Mesenchymal stem cell (in vitro differentiated cells and primary cell): ENCODE results near the gene SLF2.
A peak's percentile ranks its signal among the peaks of the same experiment; 100 is the strongest.

Experiments used
- DNase-seq: peaks from one replicate; pipeline ENCODE4 v3.0.0-alpha.2; 2013
- H2AFZ ChIP-seq: one replicate; pipeline ENCODE4 v1.6.1; 2013; ENCODE audit warnings: low read depth, mild to moderate bottlenecking, control low read depth, inconsistent platforms, low read length, moderate library complexity
- H2AK5ac ChIP-seq: 2 replicates; pipeline ENCODE4 v1.6.1; 2013; ENCODE audit warnings: low read length, moderate library complexity, mild to moderate bottlenecking, inconsistent platforms; ENCODE audit not compliant: severe bottlenecking
- H2BK120ac ChIP-seq: one replicate; pipeline ENCODE4 v1.6.1; 2013; ENCODE audit warnings: low read depth, mild to moderate bottlenecking, inconsistent platforms, low read length, moderate library complexity
- H2BK12ac ChIP-seq, 2 experiments: one replicate each; pipeline ENCODE4 v1.6.1; 2013; ENCODE audit warnings: inconsistent platforms in 2 of 2, low read length in 2 of 2, mild to moderate bottlenecking in 2 of 2, moderate library complexity in 2 of 2, control low read depth in 1 of 2
- H2BK15ac ChIP-seq: one replicate; pipeline ENCODE4 v1.6.1; 2013; ENCODE audit warnings: mild to moderate bottlenecking, low read depth, inconsistent platforms; ENCODE audit not compliant: poor library complexity, severe bottlenecking
- H2BK5ac ChIP-seq: 2 replicates; pipeline ENCODE4 v1.6.1; 2013; ENCODE audit warnings: low read depth, mild to moderate bottlenecking, low read length, control low read depth, inconsistent platforms; ENCODE audit not compliant: poor library complexity, severe bottlenecking
- H3K14ac ChIP-seq, 2 experiments: one replicate each; pipeline ENCODE4 v1.6.1; 2013; ENCODE audit warnings: inconsistent platforms in 2 of 2, low read length in 2 of 2, control low read depth in 1 of 2, mild to moderate bottlenecking in 1 of 2, moderate library complexity in 1 of 2
- H3K18ac ChIP-seq, 2 experiments: one replicate each; pipeline ENCODE4 v1.6.1; 2013; ENCODE audit warnings: inconsistent platforms in 2 of 2, low read length in 2 of 2, control low read depth in 1 of 2, low read depth in 1 of 2, mild to moderate bottlenecking in 1 of 2
- H3K23ac ChIP-seq, 2 experiments: one replicate each; pipeline ENCODE4 v1.6.1; 2013; ENCODE audit warnings: inconsistent platforms in 2 of 2, low read length in 2 of 2, mild to moderate bottlenecking in 2 of 2, moderate library complexity in 2 of 2, control low read depth in 1 of 2
- H3K27ac ChIP-seq: 2 replicates; pipeline ENCODE4 v1.5.1; 2013; ENCODE audit warnings: mild to moderate bottlenecking, moderate library complexity, low read length, control low read depth, inconsistent platforms; ENCODE audit not compliant: poor library complexity, severe bottlenecking
- H3K27me3 ChIP-seq, 2 experiments: 2 replicates each; pipeline versions ENCODE4 v1.6.1 to v1.7.0; 2013; ENCODE audit warnings: low read length in 2 of 2, mild to moderate bottlenecking in 2 of 2, moderate library complexity in 2 of 2, control low read depth in 1 of 2, inconsistent platforms in 1 of 2; ENCODE audit not compliant: control insufficient read depth in 1 of 2, insufficient read depth in 1 of 2
- H3K36me3 ChIP-seq, 2 experiments: 2 replicates each; pipeline versions ENCODE4 v1.6.1 to v1.7.0; 2013; ENCODE audit warnings: low read length in 2 of 2, control low read depth in 1 of 2, inconsistent platforms in 1 of 2, low read depth in 1 of 2, mild to moderate bottlenecking in 1 of 2; ENCODE audit not compliant: insufficient read depth in 2 of 2, control insufficient read depth in 1 of 2
- H3K4ac ChIP-seq, 2 experiments: one replicate each; pipeline ENCODE4 v1.6.1; 2013; ENCODE audit warnings: inconsistent platforms in 2 of 2, low read length in 2 of 2, mild to moderate bottlenecking in 2 of 2, moderate library complexity in 2 of 2, control low read depth in 1 of 2, low read depth in 1 of 2
- H3K4me1 ChIP-seq: 2 replicates; pipeline ENCODE4 v1.6.1; 2013; ENCODE audit warnings: low read depth, low read length, control low read depth; ENCODE audit not compliant: control insufficient read depth, insufficient read depth
- H3K4me2 ChIP-seq: 2 replicates; pipeline ENCODE4 v1.6.1; 2013; ENCODE audit warnings: low read length, mild to moderate bottlenecking, inconsistent platforms; ENCODE audit not compliant: poor library complexity, severe bottlenecking
- H3K4me3 ChIP-seq, 2 experiments: 2 replicates each; pipeline versions ENCODE4 v1.5.1 to v1.7.0; 2013; ENCODE audit warnings: low read length in 2 of 2, mild to moderate bottlenecking in 2 of 2, control low read depth in 1 of 2, low read depth in 1 of 2; ENCODE audit not compliant: insufficient read depth in 1 of 2
- H3K79me1 ChIP-seq: replicated peaks from 2 replicates; pipeline ENCODE4 v1.6.1; 2013; ENCODE audit warnings: mild to moderate bottlenecking, control low read depth, low read length, inconsistent platforms; ENCODE audit not compliant: poor library complexity, severe bottlenecking
- H3K9ac ChIP-seq: 2 replicates; pipeline ENCODE4 v1.7.0; 2013; ENCODE audit warnings: mild to moderate bottlenecking, low read length, moderate library complexity
- H3K9me3 ChIP-seq: 2 replicates; pipeline ENCODE4 v1.7.0; 2013; ENCODE audit warnings: mild to moderate bottlenecking, low read length; ENCODE audit not compliant: control insufficient read depth
- H4K8ac ChIP-seq: one replicate; pipeline ENCODE4 v1.6.1; 2013; ENCODE audit warnings: inconsistent platforms, mild to moderate bottlenecking, low read length, moderate library complexity
- H4K91ac ChIP-seq: one replicate; pipeline ENCODE4 v1.6.1; 2013; ENCODE audit warnings: mild to moderate bottlenecking, low read length, inconsistent platforms
- WGBS: methylation state at CpG from one replicate; pipeline ENCODE4 v1.1.7; 2013; ENCODE audit warnings: mixed read lengths; 5-methylcytosine and 5-hydroxymethylcytosine counted together

The SLF2 gene

DNA sequence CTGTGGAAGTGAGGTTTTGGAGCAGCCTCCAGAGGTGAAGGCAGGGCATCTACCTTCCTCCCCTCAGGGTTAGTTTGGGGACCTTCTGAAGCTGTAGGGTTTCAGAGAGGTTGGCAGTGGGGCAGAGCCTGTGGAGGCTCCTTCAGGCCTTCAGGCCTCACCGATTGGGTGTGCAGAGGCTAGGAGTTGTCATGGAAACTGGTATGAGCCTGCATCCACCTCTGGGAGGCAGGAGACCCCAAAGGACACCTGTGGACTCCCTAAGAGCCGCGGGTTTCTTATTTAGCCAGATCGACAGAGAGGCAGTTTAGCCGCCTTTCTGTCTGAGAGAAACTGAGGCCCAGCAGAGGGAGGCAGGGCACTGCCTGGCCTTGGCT lies 88.9 kb downstream of the SLF2 start:
- Histone ChIP-seq H2BK5ac (no peak overlapping the region), H2AFZ (no peak overlapping the region), H4K91ac (no peak overlapping the region), H3K9me3 (no peaks in the 10 kb centered on the region), H3K4ac (peak overlapping the region in 1 of 2 experiments; percentile 71), H3K4me3 (peak overlapping the region in 1 of 2 experiments; percentile 96), H2AK5ac (peak overlapping the region; percentile 3), H3K27ac (peak overlapping the region; percentile 83), H2BK15ac (no peak overlapping the region), H3K4me1 (peaks cover 33% of the 10 kb centered on the region), H3K14ac (peak overlapping the region in 1 of 2 experiments; percentile 26), H3K23ac (no peak overlapping the region), H3K79me1 (peaks cover 22% of the 10 kb centered on the region), H4K8ac (peak overlapping the region; percentile 15), H3K9ac (peak overlapping the region; percentile 100), H3K27me3 (no peaks in the 10 kb centered on the region), H3K18ac (peak overlapping the region in 1 of 2 experiments; percentile 63), H2BK12ac (peak overlapping the region in 1 of 2 experiments; percentile 25), H2BK120ac (peak overlapping the region; percentile 36), H3K4me2 (peak overlapping the region; percentile 43), H3K36me3 (peaks cover 43 to 46% of the 10 kb centered on the region in 2 experiments)
- no peak for DNase-seq
- 93% methylated on average over 5 of the region's 5 CpGs for WGBS

DNA sequence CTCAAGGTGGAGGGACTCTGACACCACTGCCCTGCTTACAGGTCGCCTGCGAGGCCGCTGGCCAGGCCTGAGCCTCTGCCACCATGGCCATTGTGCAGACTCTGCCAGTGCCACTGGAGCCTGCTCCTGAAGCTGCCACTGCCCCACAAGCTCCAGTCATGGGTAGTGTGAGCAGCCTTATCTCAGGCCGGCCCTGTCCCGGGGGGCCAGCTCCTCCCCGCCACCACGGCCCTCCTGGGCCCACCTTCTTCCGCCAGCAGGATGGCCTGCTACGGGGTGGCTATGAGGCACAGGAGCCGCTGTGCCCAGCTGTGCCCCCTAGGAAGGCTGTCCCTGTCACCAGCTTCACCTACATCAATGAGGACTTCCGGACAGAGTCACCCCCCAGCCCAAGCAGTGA lies 89.7 kb downstream of the SLF2 start:
- Histone ChIP-seq H4K8ac (no peak overlapping the region), H3K18ac (peak overlapping the region in 1 of 2 experiments; percentile 18), H3K4me2 (no peak overlapping the region), H4K91ac (no peak overlapping the region), H2BK120ac (no peak overlapping the region), H2AK5ac (peak overlapping the region; percentile 26), H3K79me1 (peaks cover 22% of the 10 kb centered on the region), H2AFZ (no peak overlapping the region), H2BK15ac (no peak overlapping the region), H3K4ac (no peak overlapping the region), H2BK12ac (no peak overlapping the region), H3K27ac (no peak overlapping the region), H3K9ac (peak overlapping the region; percentile 100), H3K4me3 (peak overlapping the region in 1 of 2 experiments; percentile 96), H2BK5ac (no peak overlapping the region), H3K14ac (peak overlapping the region in 1 of 2 experiments; percentile 41), H3K23ac (peak overlapping the region in 1 of 2 experiments; percentile 63), H3K27me3 (no peaks in the 10 kb centered on the region), H3K4me1 (peaks cover 34% of the 10 kb centered on the region), H3K9me3 (no peaks in the 10 kb centered on the region), H3K36me3 (peaks cover 51 to 54% of the 10 kb centered on the region in 2 experiments)
- 93% methylated on average over 11 of the region's 11 CpGs for WGBS
- no peak for DNase-seq

DNA sequence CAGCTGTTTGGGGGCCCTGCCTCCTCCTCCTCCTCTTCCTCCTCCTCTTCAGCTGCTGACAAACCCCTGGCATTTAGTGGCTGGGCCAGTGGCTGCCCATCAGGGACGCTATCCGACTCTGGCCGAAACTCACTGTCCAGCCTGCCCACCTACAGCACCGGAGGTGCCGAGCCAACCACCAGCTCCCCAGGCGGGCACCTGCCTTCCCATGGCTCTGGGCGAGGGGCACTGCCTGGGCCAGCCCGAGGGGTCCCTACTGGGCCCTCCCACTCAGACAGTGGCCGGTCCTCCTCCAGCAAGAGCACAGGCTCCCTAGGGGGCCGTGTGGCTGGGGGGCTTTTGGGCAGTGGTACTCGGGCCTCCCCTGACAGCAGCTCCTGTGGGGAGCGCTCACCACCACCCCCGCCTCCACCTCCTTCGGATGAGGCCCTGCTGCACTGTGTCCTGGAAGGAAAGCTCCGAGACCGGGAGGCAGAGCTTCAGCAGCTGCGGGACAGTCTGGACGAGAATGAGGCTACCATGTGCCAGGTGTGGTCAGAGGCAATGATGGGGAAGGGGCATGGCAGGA lies 91.0 kb downstream of the SLF2 start:
- Histone ChIP-seq H2BK120ac (no peak overlapping the region), H2BK15ac (no peak overlapping the region), H3K9me3 (no peaks in the 10 kb centered on the region), H3K23ac (no peak overlapping the region), H4K8ac (no peak overlapping the region), H2BK12ac (no peak overlapping the region), H3K4me2 (no peak overlapping the region), H3K4ac (no peak overlapping the region), H3K4me1 (peaks cover 31% of the 10 kb centered on the region), H3K9ac (peak overlapping the region; percentile 18), H3K27me3 (no peaks in the 10 kb centered on the region), H2AFZ (no peak overlapping the region), H3K27ac (no peak overlapping the region), H2AK5ac (no peak overlapping the region), H3K14ac (no peak overlapping the region), H3K4me3 (no peak overlapping the region), H3K79me1 (peaks cover 27% of the 10 kb centered on the region), H2BK5ac (no peak overlapping the region), H3K36me3 (peaks cover 58 to 59% of the 10 kb centered on the region in 2 experiments), H3K18ac (no peak overlapping the region), H4K91ac (no peak overlapping the region)
- WGBS, result 98% methylated on average over 18 of the region's 18 CpGs
- no peak for DNase-seq

DNA sequence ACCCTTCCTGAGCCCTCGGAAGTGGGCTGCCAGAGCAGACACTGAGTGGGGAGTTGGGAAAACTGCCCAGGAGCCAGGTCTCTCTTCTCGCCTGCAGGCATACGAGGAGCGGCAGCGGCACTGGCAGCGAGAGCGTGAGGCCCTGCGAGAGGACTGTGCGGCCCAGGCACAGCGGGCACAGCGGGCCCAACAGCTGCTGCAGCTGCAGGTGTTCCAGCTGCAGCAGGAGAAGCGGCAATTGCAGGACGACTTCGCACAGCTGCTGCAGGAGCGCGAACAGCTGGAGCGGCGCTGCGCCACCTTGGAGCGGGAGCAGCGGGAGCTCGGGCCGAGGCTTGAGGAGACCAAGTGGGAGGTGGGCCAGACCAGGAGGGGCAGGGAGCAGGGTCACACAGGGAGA lies 92.6 kb downstream of the SLF2 start:
- no peak overlapping the region for H2AFZ ChIP-seq
- peaks cover 27% of the 10 kb centered on the region for H3K79me1 ChIP-seq
- H2AK5ac ChIP-seq, result no peak overlapping the region
- no peak for DNase-seq
- H2BK12ac ChIP-seq, result no peak overlapping the region
- H3K4me1 ChIP-seq, result peaks cover 30% of the 10 kb centered on the region
- WGBS, result 98% methylated on average over 23 of the region's 23 CpGs
- H3K4ac ChIP-seq, result no peak overlapping the region
- H4K91ac ChIP-seq, result no peak overlapping the region
- H2BK15ac ChIP-seq, result no peak overlapping the region
- no peak overlapping the region for H3K4me2 ChIP-seq
- no peak overlapping the region for H3K23ac ChIP-seq
- H3K9ac ChIP-seq, result no peak overlapping the region
- no peak overlapping the region for H2BK120ac ChIP-seq
- no peak overlapping the region for H3K14ac ChIP-seq
- H3K18ac ChIP-seq, result no peak overlapping the region
- no peak overlapping the region for H3K27ac ChIP-seq
- no peaks in the 10 kb centered on the region for H3K27me3 ChIP-seq
- H4K8ac ChIP-seq, result no peak overlapping the region
- H3K36me3 ChIP-seq, result peaks cover 58 to 59% of the 10 kb centered on the region in 2 experiments
- H3K9me3 ChIP-seq, result no peaks in the 10 kb centered on the region
- no peak overlapping the region for H3K4me3 ChIP-seq
- H2BK5ac ChIP-seq, result no peak overlapping the region
